ENCODE measurements around the gene ZNF511.

GRCh38 chr10:133268532-133268931, 40.2 kb upstream of the ZNF511 start:
- TF ChIP-seq CTCF (IDR thresholded peaks at IDR 0.05; ENCODE audit: insufficient read depth, low read depth, low read length) (no peak), EZH2 (IDR thresholded peaks at IDR 0.05; ENCODE audit: insufficient read depth, low read length) (no peak)
